HepG2 (cell line): Measurements from ENCODE around the gene KIAA0825. TPM values are rescaled to one million over a fixed set of nuclear protein-coding genes. Genes with fewer than 3 reads are reported as not detected.

ENCODE experiments used
- ATAC-seq: fragments of 200-7000 bp; cut with Tn5 transposase; 3 replicates; pipeline ENCODE4 v1.9.1; 2020; ENCODE audit warnings: mild to moderate bottlenecking, moderate library complexity
- BruUV-seq: library from RNA; stranded (reverse); fragments of 400-500 nt; replicated peaks from 2 replicates; lab custom pipeline; 2021; lab: Mats Ljungman, UMichigan
- CTCF ChIA-PET: fragments of 300-600 bp; formaldehyde crosslinking; extraction: SDS; loops from one replicate; lab custom pipeline; 2021; ENCODE audit warnings: low total read pairs, inconsistent platforms, low intra/inter-chr PET ratio; lab: Yijun Ruan, JAX
- POLR2A ChIA-PET: fragments of 350-600 bp; sonication (Branson Sonifier 250); formaldehyde crosslinking; loops from one replicate; lab custom pipeline; 2020; ENCODE audit warnings: antibody characterized with exemption, inconsistent platforms; lab: Yijun Ruan, JAX
- DNase-seq: peaks from one replicate; pipeline ENCODE4 v3.0.0-alpha.2; 2015; ENCODE audit warnings: low spot score
- FAIRE-seq: peaks from 3 replicates; lab custom pipeline; 2011; peaks lifted over from hg19 to GRCh38; lab: Jason Lieb, UNC
- H2AFZ ChIP-seq: one replicate; pipeline ENCODE4 v1.6.1; 2011; ENCODE audit warnings: low read length, inconsistent platforms
- H3K27ac ChIP-seq: fragments of 300-600 bp; 3 replicates; pipeline ENCODE4 v1.8.0; 2011; ENCODE audit warnings: mixed run types, mild to moderate bottlenecking, mixed read lengths, low read length, inconsistent platforms; ENCODE audit not compliant: insufficient read depth; ENCODE audit errors: extremely low read length
- H3K27me3 ChIP-seq, 2 experiments: fragments of 200-600 bp in 1 of 2; 2 replicates in 1 of 2; 3 replicates in 1 of 2; pipeline versions ENCODE4 v1.6.0 to v1.8.0; 2011; ENCODE audit warnings: low read length in 2 of 2, mild to moderate bottlenecking in 2 of 2, moderate library complexity in 2 of 2, inconsistent platforms in 1 of 2; ENCODE audit not compliant: insufficient read depth in 2 of 2, control insufficient read depth in 1 of 2
- H3K36me3 ChIP-seq, 2 experiments: fragments of 200-600 bp in 1 of 2; replicated peaks in 1 of 2; 2 replicates in 1 of 2; 3 replicates in 1 of 2; pipeline versions ENCODE4 v1.5.1 to v1.8.0; 2011; ENCODE audit warnings: low read length in 2 of 2, inconsistent platforms in 1 of 2; ENCODE audit not compliant: insufficient read depth in 2 of 2, control insufficient read depth in 1 of 2
- H3K4me1 ChIP-seq: 2 replicates; pipeline ENCODE4 v1.5.1; 2012; ENCODE audit warnings: low read length, inconsistent platforms; ENCODE audit not compliant: insufficient read depth
- H3K4me2 ChIP-seq: 2 replicates; pipeline ENCODE4 v1.6.0; 2011; ENCODE audit warnings: low read depth, low read length, inconsistent platforms
- H3K4me3 ChIP-seq, 3 experiments: fragments of 200-600 bp in 1 of 3; sonication (generic), shearing (Covaris generic) in 1 of 3; replicated peaks in 1 of 3; 2 replicates each; pipeline ENCODE4 v1.5.1; 2011 to 2016; ENCODE audit warnings: low read length in 3 of 3, inconsistent platforms in 2 of 3, low read depth in 2 of 3, mild to moderate bottlenecking in 2 of 3, control low read depth in 1 of 3, mixed read lengths in 1 of 3; ENCODE audit not compliant: insufficient read depth in 1 of 3
- H3K79me2 ChIP-seq: one replicate; pipeline ENCODE4 v1.6.1; 2011; ENCODE audit warnings: low read length, inconsistent platforms; ENCODE audit not compliant: insufficient read depth
- H3K9ac ChIP-seq: 2 replicates; pipeline ENCODE4 v1.6.0; 2011; ENCODE audit warnings: mild to moderate bottlenecking, low read depth, low read length, inconsistent platforms; ENCODE audit not compliant: insufficient read depth
- H3K9me3 ChIP-seq: 2 replicates; pipeline ENCODE4 v1.5.1; 2012; ENCODE audit warnings: mild to moderate bottlenecking, low read length
- H4K20me1 ChIP-seq: 2 replicates; pipeline ENCODE4 v1.6.0; 2011; ENCODE audit warnings: inconsistent platforms, mild to moderate bottlenecking, low read length, moderate library complexity; ENCODE audit not compliant: insufficient read depth
- ATF5 ChIP-seq: sonication (generic); formaldehyde crosslinking; IDR thresholded peaks from 2 replicates; pipeline ENCODE4 v1.4.0; 2020; ENCODE audit warnings: mild to moderate bottlenecking, low read depth, missing genetic modification reagents
- CC2D1A ChIP-seq: sonication (generic); formaldehyde crosslinking; IDR thresholded peaks from 2 replicates; pipeline ENCODE4 v1.8.1; 2023; ENCODE audit warnings: mild to moderate bottlenecking, missing genetic modification reagents
- CEBPB ChIP-seq: IDR thresholded peaks from 2 replicates; pipeline ENCODE4 v1.6.1; 2011; ENCODE audit warnings: low read depth, low read length, improper control_type of control experiment, borderline replicate concordance
- MAFF ChIP-seq: IDR thresholded peaks from 2 replicates; pipeline ENCODE4 v1.6.1; 2011; ENCODE audit warnings: low read depth, low read length, improper control_type of control experiment
- MAX ChIP-seq: IDR thresholded peaks from 2 replicates; pipeline ENCODE4 v1.6.1; 2012; ENCODE audit warnings: inconsistent platforms
- MED8 ChIP-seq: sonication (generic); formaldehyde crosslinking; IDR thresholded peaks from 2 replicates; pipeline ENCODE4 v1.8.1; 2023; ENCODE audit warnings: mild to moderate bottlenecking, missing genetic modification reagents; ENCODE audit not compliant: insufficient replicate concordance
- NCOA2 ChIP-seq: sonication (generic); formaldehyde crosslinking; IDR thresholded peaks from 2 replicates; pipeline ENCODE4 v1.8.0; 2022; ENCODE audit warnings: inconsistent platforms
- PHF21A ChIP-seq: sonication (generic); formaldehyde crosslinking; IDR thresholded peaks from 2 replicates; pipeline ENCODE4 v1.5.0; 2020; ENCODE audit warnings: mild to moderate bottlenecking, missing genetic modification reagents
- RELA ChIP-seq: sonication (generic); formaldehyde crosslinking; IDR thresholded peaks from 2 replicates; pipeline ENCODE4 v1.4.0; 2020; ENCODE audit warnings: missing genetic modification reagents
- RFX3 ChIP-seq: IDR thresholded peaks from 2 replicates; pipeline ENCODE4 v1.6.1; 2016; ENCODE audit warnings: missing biosample characterization, missing genetic modification reagents
- SRSF4 ChIP-seq: fragments of 200-400 bp; formaldehyde crosslinking; IDR thresholded peaks from one replicate; pipeline ENCODE4 v1.6.1; 2018; ENCODE audit warnings: mild to moderate bottlenecking, low read depth, low read length, moderate library complexity; ENCODE audit not compliant: poor library complexity, severe bottlenecking
- THYN1 ChIP-seq: sonication (generic); formaldehyde crosslinking; IDR thresholded peaks from 2 replicates; pipeline ENCODE4 v1.8.1; 2023; ENCODE audit warnings: low read depth, mild to moderate bottlenecking, moderate library complexity, missing genetic modification reagents, borderline replicate concordance
- ZNF460 ChIP-seq: sonication (generic); formaldehyde crosslinking; IDR thresholded peaks from 2 replicates; pipeline ENCODE4 v1.5.1; 2020; ENCODE audit warnings: missing genetic modification reagents, mild to moderate bottlenecking, borderline replicate concordance
- ZNF652 ChIP-seq: IDR thresholded peaks from 2 replicates; pipeline ENCODE4 v1.6.1; 2016; ENCODE audit warnings: low read depth, borderline replicate concordance
- ZNF878 ChIP-seq: sonication (generic); formaldehyde crosslinking; IDR thresholded peaks from 2 replicates; pipeline ENCODE4 v1.8.1; 2023; ENCODE audit warnings: mild to moderate bottlenecking, missing genetic modification reagents, moderate library complexity
- WGBS: methylation state at CpG from one replicate; pipeline ENCODE4 v1.1.6; 2017; ENCODE audit warnings: low lambda C conversion rate; 5-methylcytosine and 5-hydroxymethylcytosine counted together
- in situ Hi-C: cut with HindIII; loops from 2 replicates; pipeline ENCODE4 v1.10.0; 2017; ENCODE audit warnings: low pct_unique_long_range_greater_than_20kb; ENCODE audit not compliant: extremely low pct_ligation_motif_present
- intact Hi-C: fragments of 100-400 bp; cut with micrococcal nuclease; formaldehyde crosslinking; loops from one replicate; pipeline ENCODE4 v1.10.0; 2022; ENCODE audit not compliant: unreplicated experiment
- polyA plus RNA-seq, 8 experiments: library from polyadenylated mRNA; depleted of rRNA in 3 of 8; stranded (reverse) in 7 of 8; unstranded in 1 of 8; fragments of >200 nt; fragmentation: Illumina TruSeq in 4 of 8; extraction: Trizol in 4 of 8; gene quantifications; 2 replicates each; pipeline versions ENCODE4 v1.2.1 to v1.2.3, GENCODE V29; 2011 to 2016; ENCODE audit warnings: low read depth in 4 of 8, missing spikeins in 1 of 8, mixed read lengths in 1 of 8; ENCODE audit not compliant: insufficient read depth in 1 of 8
- total RNA-seq, 5 experiments: library from RNA; depleted of rRNA; stranded (reverse); fragments of >200 nt; fragmentation: Illumina TruSeq; extraction: Trizol; gene quantifications; 2 replicates each; pipeline ENCODE4 v1.2.3, GENCODE V29; 2016; ENCODE audit warnings: low read depth in 1 of 5

KIAA0825 gene
- total and polyA plus RNA-seq, 2 of the 13 experiments (the other 11 are each of a cell fraction or from before 2014, with no cell fraction given) = 0.05 to 0.51 TPM

GRCh38 chr5:94467954-94468930 is 150.2 kb downstream of the KIAA0825 start:
- TF ChIP-seq ATF5 (CRISPR knock-in tag) = no peak
- TF ChIP-seq MAX = no peak
- no peak for TF ChIP-seq RELA
- TF ChIP-seq CC2D1A (CRISPR knock-in tag) = no peak
- no peak for TF ChIP-seq MED8 (CRISPR knock-in tag)
- no peak for TF ChIP-seq ZNF878 (CRISPR knock-in tag)
- no peak for TF ChIP-seq CEBPB
- TF ChIP-seq NCOA2 = no peak
- no peak for TF ChIP-seq MAFF
- no peak for TF ChIP-seq ZNF652 (CRISPR knock-in tag)
- no peak for TF ChIP-seq THYN1
- TF ChIP-seq RFX3 (CRISPR knock-in tag) = no peak
- TF ChIP-seq SRSF4 = no peak
- no peak for TF ChIP-seq PHF21A (CRISPR knock-in tag)
- TF ChIP-seq ZNF460 (CRISPR knock-in tag) = no peak
- Histone ChIP-seq H3K4me3 (no peak overlapping the region), H3K4me2 (no peak overlapping the region), H3K9ac (no peak overlapping the region), H3K4me1 (no peaks in the 10 kb centered on the region), H4K20me1 (no peaks in the 10 kb centered on the region), H3K27me3 (no peaks in the 10 kb centered on the region), H3K79me2 (no peaks in the 10 kb centered on the region), H3K36me3 (no peaks in the 10 kb centered on the region), H3K9me3 (no peaks in the 10 kb centered on the region), H2AFZ (no peak overlapping the region), H3K27ac (no peak overlapping the region)
- no peak for ATAC-seq
- POLR2A ChIA-PET = no interaction called here
- WGBS = 3% methylated on average over 5 of the region's 5 CpGs
- intact Hi-C loops = no loop called here
- BruUV-seq = no TSS peak
- CTCF ChIA-PET = no interaction called here
- DNase-seq = no peak
- FAIRE-seq = no peak
- in situ Hi-C loops = no loop called here
